Measurements from ENCODE around the gene KRT74.

DNA sequence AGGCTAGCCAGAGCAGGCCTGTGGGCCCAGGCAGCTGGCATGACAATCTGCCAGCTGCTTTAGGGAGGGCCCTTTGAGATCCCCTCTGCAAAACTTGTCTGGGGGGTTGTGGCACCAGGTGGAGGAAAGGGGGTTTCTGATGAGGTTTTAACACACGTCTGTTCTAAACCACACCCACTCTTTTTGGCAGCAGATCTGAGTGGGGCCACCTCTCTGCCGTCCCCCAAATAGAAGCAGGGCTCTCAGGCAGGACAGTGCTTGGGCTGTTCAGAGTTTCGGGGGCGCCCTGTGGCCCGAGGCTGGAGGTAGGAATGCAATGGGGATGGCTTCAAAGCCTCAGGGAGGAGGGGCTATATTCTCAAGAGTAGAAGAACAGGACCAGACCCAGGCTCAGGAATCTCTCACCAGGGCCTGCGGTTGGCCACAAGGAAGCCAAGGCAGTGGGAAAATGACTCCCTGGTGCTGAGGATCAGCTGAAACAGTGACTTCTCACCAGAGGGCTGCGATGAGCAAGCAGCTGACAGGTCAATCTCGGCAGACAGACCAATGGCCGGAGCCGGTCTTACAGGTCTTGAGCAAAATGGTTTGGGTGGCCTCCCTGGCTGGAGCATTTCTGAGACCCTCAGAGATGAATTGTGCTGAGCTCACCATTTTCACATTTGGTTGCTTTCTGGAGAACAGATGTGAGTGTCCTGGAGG is 51.9 kb downstream of the KRT74 start:
- TF ChIP-seq CTCF (IDR thresholded peaks at IDR 0.05) (no peak), ZFX (IDR thresholded peaks at IDR 0.05; ENCODE audit: borderline replicate concordance) (no peak)

All from 22Rv1 (cell line).